BLaER1 treated with 17β-estradiol and CSF1 and Interleukin-3, amounts not matched to agents 10 nM and 100 nM (cell line): Measurements from ENCODE around the gene ZFX.

Source experiments
- H3K27ac ChIP-seq, 11 experiments: shearing (Covaris generic); formaldehyde crosslinking; 2 replicates each; pipeline ENCODE4 v1.8.1; 2022
- H3K27me3 ChIP-seq, 11 experiments: shearing (Covaris generic); formaldehyde crosslinking; 2 replicates each; pipeline ENCODE4 v1.8.1; 2022
- H3K36me3 ChIP-seq, 11 experiments: shearing (Covaris generic); formaldehyde crosslinking; 2 replicates each; pipeline ENCODE4 v1.8.1; 2022
- H3K4me1 ChIP-seq, 10 experiments: shearing (Covaris generic); formaldehyde crosslinking; 2 replicates each; pipeline ENCODE4 v1.8.1; 2022
- H3K4me2 ChIP-seq, 11 experiments: shearing (Covaris generic); formaldehyde crosslinking; 2 replicates each; pipeline ENCODE4 v1.8.1; 2022
- H3K4me3 ChIP-seq, 10 experiments: shearing (Covaris generic); formaldehyde crosslinking; 2 replicates each; pipeline ENCODE4 v1.8.1; 2022
- H3K9ac ChIP-seq, 11 experiments: shearing (Covaris generic); formaldehyde crosslinking; 2 replicates each; pipeline ENCODE4 v1.8.1; 2022
- H3K9me3 ChIP-seq, 11 experiments: shearing (Covaris generic); formaldehyde crosslinking; replicated peaks in 1 of 11; 2 replicates each; pipeline ENCODE4 v1.8.1; 2022
- H4K20me1 ChIP-seq, 11 experiments: shearing (Covaris generic); formaldehyde crosslinking; 2 replicates each; pipeline ENCODE4 v1.8.1; 2022
- Cebpa-rat ChIP-seq, 11 experiments: shearing (Covaris generic); IDR thresholded peaks; 2 replicates each; pipeline ENCODE4 v1.8.1; 2022

Gene ZFX

DNA sequence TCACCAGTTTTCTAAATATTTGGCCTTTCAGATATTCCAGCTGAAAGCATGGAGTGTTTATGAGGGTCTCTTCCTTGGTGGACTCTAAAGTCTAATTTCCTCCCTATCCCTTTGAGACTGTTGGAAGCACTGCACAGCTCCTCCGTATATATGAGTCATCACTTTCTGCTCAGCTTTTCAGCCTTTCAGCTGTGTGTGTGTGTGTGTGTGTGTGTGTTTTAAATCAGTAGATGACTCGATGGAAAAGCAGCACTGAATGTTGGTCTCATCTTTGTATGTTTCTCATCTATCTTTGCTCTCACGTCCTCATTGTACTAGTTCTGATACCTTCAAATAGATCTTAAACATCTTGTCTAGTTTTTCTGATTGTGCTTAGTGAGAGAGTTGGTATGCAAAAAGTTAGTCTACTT is 81.6 kb downstream of the ZFX start:
- no peak overlapping the region for H3K27ac ChIP-seq
- no peaks in the 10 kb centered on the region for H4K20me1 ChIP-seq
- H3K36me3 ChIP-seq = no peaks in the 10 kb centered on the region
- H3K4me2 ChIP-seq = 0 out of 22 replicates have a peak overlapping the region, but pooled peaks of 2 of the 11 experiments have one; percentile 3 to 25
- H3K9me3 ChIP-seq = peaks cover 3 to 17% (median 5%) of the 10 kb centered on the region in 11 experiments; a peak in 20 of 22 replicates
- no peak for TF ChIP-seq Cebpa-rat (IDR thresholded peaks at IDR 0.05)
- peaks cover 0 to 5% (median 0%) of the 10 kb centered on the region in 10 experiments; a peak in 3 of 20 replicates for H3K4me1 ChIP-seq
- H3K4me3 ChIP-seq = no peak overlapping the region
- H3K9ac ChIP-seq = no peak overlapping the region
- no peaks in the 10 kb centered on the region for H3K27me3 ChIP-seq

DNA sequence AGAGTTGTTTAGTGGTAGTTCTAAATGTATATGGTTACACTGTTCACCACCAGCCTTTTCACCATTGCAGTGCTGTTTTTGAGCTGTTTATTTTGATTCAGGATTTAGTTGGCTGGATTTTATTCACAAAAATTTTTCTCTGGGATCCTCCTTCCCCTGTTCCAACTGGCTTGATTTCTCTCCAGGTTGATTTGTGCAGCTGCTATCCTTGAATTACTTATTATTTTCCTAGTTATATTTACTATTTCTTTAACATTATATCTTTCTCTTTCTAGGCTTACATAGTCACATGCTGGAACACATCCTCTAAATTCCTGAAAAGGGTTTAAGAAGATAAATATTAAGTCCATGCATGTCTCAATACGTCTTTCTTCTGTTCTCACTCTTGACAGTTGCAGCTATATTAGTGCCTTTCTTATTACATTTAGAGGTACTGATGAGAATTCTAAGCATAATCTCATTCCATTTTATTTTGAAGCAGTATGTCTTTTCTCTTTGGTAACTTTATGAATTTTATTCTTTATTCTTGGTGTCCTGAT is 82.2 kb downstream of the ZFX start:
- TF ChIP-seq Cebpa-rat (IDR thresholded peaks at IDR 0.05) = no peak
- no peaks in the 10 kb centered on the region for H3K36me3 ChIP-seq
- no peak overlapping the region for H3K9ac ChIP-seq
- no peak overlapping the region for H3K4me2 ChIP-seq
- H3K27me3 ChIP-seq = no peaks in the 10 kb centered on the region
- no peaks in the 10 kb centered on the region for H4K20me1 ChIP-seq
- peaks cover 0 to 12% (median 0%) of the 10 kb centered on the region in 11 experiments; a peak in 3 of 22 replicates for H3K9me3 ChIP-seq
- H3K4me1 ChIP-seq = peaks cover 0 to 5% (median 0%) of the 10 kb centered on the region in 10 experiments; a peak in 3 of 20 replicates
- no peak overlapping the region for H3K4me3 ChIP-seq
- no peak overlapping the region for H3K27ac ChIP-seq

DNA sequence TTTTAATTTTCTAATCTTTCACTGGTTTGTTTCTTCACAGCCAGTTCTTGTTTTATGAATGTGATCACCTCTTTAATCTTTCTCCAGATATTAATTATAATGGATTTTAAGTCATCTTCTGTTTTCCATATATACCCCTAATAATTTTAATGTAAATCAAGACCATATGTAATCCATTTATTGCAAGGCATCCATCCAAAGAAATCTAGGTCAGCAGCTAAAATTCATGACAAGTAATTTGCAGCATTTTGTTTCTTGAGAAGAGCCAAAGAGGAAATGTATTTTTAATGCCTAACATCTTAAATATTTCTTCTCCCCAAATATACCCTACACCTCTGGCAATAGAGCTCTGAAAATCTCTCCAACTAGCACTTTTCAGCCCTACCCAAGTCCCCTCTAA is 83.3 kb downstream of the ZFX start:
- no peak overlapping the region for H3K27ac ChIP-seq
- TF ChIP-seq Cebpa-rat (IDR thresholded peaks at IDR 0.05) = no peak
- peaks cover 0 to 3% (median 0%) of the 10 kb centered on the region in 11 experiments; a peak in 2 of 22 replicates for H3K9me3 ChIP-seq
- no peaks in the 10 kb centered on the region for H4K20me1 ChIP-seq
- H3K36me3 ChIP-seq = no peaks in the 10 kb centered on the region
- H3K4me1 ChIP-seq = peaks cover 0 to 5% (median 0%) of the 10 kb centered on the region in 10 experiments; a peak in 3 of 20 replicates
- H3K9ac ChIP-seq = no peak overlapping the region
- H3K4me3 ChIP-seq = no peak overlapping the region
- H3K4me2 ChIP-seq = no peak overlapping the region
- no peaks in the 10 kb centered on the region for H3K27me3 ChIP-seq

DNA sequence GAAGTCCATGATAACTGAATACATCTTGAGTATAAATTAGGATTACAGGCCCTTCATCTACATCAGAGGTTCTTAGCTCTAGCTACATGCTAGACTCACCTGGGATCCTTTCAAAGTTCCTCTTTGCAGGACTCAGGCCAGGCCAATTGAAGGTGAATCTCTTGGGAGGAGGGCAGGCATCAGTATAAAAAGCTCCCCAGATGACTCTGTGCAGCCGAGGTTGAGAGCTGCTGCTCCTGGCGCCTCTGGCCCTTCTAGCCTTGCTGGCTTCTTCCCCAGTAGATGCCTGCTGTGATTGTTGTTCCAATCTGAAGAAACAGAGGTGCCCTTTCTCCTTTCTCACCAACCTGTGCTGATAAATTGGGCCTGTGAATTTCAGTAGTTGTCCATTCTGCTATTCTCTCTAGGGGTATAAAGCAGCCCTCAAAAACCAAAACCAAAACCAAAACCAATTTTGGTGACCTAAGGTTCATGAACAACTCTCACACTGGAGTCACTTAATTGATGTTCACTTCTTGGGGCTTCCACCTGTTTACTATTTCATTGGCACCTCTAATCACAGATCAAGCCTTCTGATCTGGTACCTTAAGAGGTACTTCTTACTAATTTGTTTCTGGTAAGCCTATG is 85.7 kb downstream of the ZFX start:
- 0 out of 22 replicates have a peak, but pooled peaks cover 0 to 3% (median 0%) of the 10 kb centered on the region in 11 experiments for H3K9me3 ChIP-seq

DNA sequence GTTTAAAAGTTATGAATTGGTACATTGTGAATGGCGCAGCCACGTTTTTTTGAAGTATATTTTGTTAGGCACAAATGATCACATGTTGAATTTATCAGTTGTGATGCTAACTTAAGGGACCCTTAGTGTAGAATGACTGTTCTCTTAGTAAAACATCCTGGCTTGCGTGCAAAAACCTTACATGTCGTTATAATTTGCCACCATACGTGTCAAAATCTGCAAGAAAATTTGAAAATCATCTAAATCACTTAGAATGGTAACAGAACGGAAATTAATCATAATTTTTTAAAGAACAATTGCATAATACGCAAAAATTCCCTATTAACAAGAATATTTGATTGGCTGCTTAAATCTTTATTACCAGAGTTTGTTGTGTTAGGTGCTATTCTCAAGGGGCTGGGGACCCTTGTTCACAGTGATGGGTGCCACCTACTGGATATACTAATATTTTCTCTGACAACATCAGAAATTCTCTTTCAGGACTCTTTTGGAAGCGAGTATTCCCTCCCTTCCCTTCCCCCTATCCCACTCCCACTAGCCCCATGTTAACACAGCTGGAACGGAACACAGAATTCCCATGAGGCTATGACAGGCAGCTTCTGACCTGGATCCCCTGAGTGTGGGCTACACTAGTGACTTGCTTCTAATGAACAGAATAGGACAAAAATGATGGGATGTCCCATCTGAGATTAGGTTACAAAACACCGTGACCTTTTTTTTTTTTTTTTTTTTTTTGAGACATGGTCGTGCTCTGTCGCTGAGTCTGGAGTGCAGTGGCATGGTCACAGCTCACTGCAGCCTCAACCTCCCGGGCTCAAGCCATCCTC is 92.5 kb downstream of the ZFX start:
- no peaks in the 10 kb centered on the region for H3K9me3 ChIP-seq
- H3K4me1 ChIP-seq = peaks cover 19 to 30% (median 22%) of the 10 kb centered on the region in 10 experiments
- peaks cover 0 to 4% (median 0%) of the 10 kb centered on the region in 11 experiments; a peak in 2 of 22 replicates for H4K20me1 ChIP-seq
- peak overlapping the region in 6 of 11 experiments; percentile 7 to 44 (median 30); a peak in 10 of 22 replicates for H3K27ac ChIP-seq
- peak overlapping the region in 3 of 11 experiments; percentile 13 to 28 (median 15); a peak in 4 of 22 replicates for H3K9ac ChIP-seq
- H3K4me2 ChIP-seq = peak overlapping the region; percentile 40 to 75 (median 57)
- peaks cover 0 to 8% (median 0%) of the 10 kb centered on the region in 11 experiments; a peak in 1 of 22 replicates for H3K27me3 ChIP-seq
- no peak for TF ChIP-seq Cebpa-rat (IDR thresholded peaks at IDR 0.05)
- no peaks in the 10 kb centered on the region for H3K36me3 ChIP-seq
- H3K4me3 ChIP-seq = no peak overlapping the region

More for the DNA sequence above, 85.7 kb downstream of the ZFX start:
- Histone ChIP-seq H3K9ac (no peak overlapping the region), H3K27ac (no peak overlapping the region), H3K4me3 (no peak overlapping the region), H3K36me3 (no peaks in the 10 kb centered on the region), H4K20me1 (no peaks in the 10 kb centered on the region), H3K4me1 (peaks cover 0 to 5% (median 0%) of the 10 kb centered on the region in 10 experiments; a peak in 3 of 20 replicates), H3K27me3 (no peaks in the 10 kb centered on the region), H3K4me2 (no peak overlapping the region)
- TF ChIP-seq Cebpa-rat (IDR thresholded peaks at IDR 0.05) = no peak

DNA sequence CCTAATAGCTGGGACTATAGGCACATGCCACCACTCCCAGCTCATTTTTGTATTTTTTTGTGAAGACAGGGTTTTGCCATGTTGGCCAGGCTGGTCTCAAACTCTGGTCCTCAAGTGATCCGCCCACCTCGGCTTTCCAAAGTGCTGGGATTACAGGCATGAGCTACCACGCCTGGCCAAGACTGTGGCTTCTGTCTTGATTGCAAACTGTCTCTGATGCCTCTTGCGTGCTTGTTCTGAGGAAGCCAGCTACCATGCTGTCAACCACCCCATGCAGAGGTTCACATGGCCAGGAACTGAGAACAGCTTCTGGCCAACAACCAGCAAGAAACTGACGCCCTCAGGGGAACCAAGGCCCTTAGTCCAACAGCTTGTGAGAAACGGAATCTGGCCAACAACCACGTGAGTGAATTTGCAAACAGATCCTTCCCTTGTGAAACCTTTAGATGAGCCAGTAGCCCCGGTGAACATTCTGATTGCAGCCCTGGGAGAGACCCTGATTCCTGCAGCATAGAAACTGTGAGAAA is 93.2 kb downstream of the ZFX start:
- peak overlapping the region; percentile 40 to 75 (median 57) for H3K4me2 ChIP-seq
- peak overlapping the region in 7 of 11 experiments; percentile 7 to 44 (median 26); a peak in 10 of 22 replicates for H3K27ac ChIP-seq
- peak overlapping the region in 3 of 11 experiments; percentile 13 to 28 (median 15); a peak in 4 of 22 replicates for H3K9ac ChIP-seq
- peaks cover 19 to 30% (median 22%) of the 10 kb centered on the region in 10 experiments for H3K4me1 ChIP-seq
- H3K27me3 ChIP-seq = peaks cover 0 to 8% (median 0%) of the 10 kb centered on the region in 11 experiments; a peak in 1 of 22 replicates
- no peak for TF ChIP-seq Cebpa-rat (IDR thresholded peaks at IDR 0.05)
- peaks cover 0 to 4% (median 0%) of the 10 kb centered on the region in 11 experiments; a peak in 2 of 22 replicates for H4K20me1 ChIP-seq
- H3K9me3 ChIP-seq = no peaks in the 10 kb centered on the region
- H3K36me3 ChIP-seq = no peaks in the 10 kb centered on the region
- no peak overlapping the region for H3K4me3 ChIP-seq

DNA sequence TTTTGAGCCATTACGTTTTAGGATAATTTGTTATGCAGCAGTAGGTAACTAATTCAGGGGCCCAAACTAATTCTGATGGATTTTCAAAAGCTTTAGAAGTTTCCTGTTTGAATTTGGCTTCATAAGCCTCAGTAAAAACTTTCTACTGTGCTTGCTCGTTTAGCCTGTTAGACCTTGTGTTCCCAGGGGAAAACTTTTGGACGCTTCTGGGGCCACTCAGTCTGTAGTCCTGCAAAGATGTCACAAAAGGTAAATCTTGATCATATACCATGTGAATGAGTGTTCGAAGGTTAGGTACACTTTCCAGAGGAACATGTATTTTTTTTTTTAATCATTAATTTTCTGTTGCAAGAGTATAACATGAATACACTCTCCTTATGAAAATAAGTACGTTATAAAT is 93.7 kb downstream of the ZFX start:
- Histone ChIP-seq H3K4me1 (peaks cover 19 to 30% (median 22%) of the 10 kb centered on the region in 10 experiments), H3K9me3 (no peaks in the 10 kb centered on the region), H3K36me3 (no peaks in the 10 kb centered on the region), H3K27ac (peak overlapping the region in 5 of 11 experiments; percentile 0 to 44 (median 26); a peak in 5 of 22 replicates), H3K4me3 (no peak overlapping the region), H3K27me3 (peaks cover 0 to 8% (median 0%) of the 10 kb centered on the region in 11 experiments; a peak in 1 of 22 replicates), H3K4me2 (peak overlapping the region; percentile 40 to 75 (median 57)), H3K9ac (peak overlapping the region in 3 of 11 experiments; percentile 13 to 28 (median 15); a peak in 3 of 22 replicates), H4K20me1 (peaks cover 0 to 4% (median 0%) of the 10 kb centered on the region in 11 experiments; a peak in 2 of 22 replicates)
- TF ChIP-seq Cebpa-rat (IDR thresholded peaks at IDR 0.05) = no peak

DNA sequence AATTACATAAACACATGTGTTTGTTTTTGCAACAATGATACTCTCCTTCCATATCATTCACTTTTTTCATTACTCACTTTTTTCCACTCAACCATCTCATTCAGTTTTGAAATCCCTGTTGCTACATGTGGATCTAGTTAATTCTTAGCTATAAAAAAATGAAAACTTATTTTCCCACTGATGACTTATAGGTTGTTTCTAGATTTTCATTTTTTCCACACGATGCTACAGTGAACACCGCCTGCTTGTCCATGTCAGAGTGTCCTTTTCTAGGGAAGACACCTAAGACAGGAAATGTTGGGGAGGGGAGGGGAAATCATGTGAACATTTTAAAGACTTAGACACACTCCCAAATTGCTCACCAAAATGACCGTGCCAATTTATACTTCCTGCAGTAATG is 94.2 kb downstream of the ZFX start:
- H3K9me3 ChIP-seq = no peaks in the 10 kb centered on the region
- no peaks in the 10 kb centered on the region for H3K36me3 ChIP-seq
- H3K9ac ChIP-seq = no peak overlapping the region; a peak in 1 of 22 replicates
- H3K27ac ChIP-seq = 0 out of 22 replicates have a peak overlapping the region, but pooled peaks of 1 of the 11 experiments have one; percentile 0
- no peak for TF ChIP-seq Cebpa-rat (IDR thresholded peaks at IDR 0.05)
- peak overlapping the region in 9 of 11 experiments; percentile 53 to 75 (median 57); a peak in 12 of 22 replicates for H3K4me2 ChIP-seq
- peaks cover 19 to 30% (median 22%) of the 10 kb centered on the region in 10 experiments for H3K4me1 ChIP-seq
- H3K27me3 ChIP-seq = peaks cover 0 to 8% (median 0%) of the 10 kb centered on the region in 11 experiments; a peak in 1 of 22 replicates
- no peak overlapping the region for H3K4me3 ChIP-seq
- peaks cover 0 to 4% (median 0%) of the 10 kb centered on the region in 11 experiments; a peak in 2 of 22 replicates for H4K20me1 ChIP-seq
